Activated T-helper 1 cell treated with Interleukin-2 at 50 U/mL for 16 hours (primary cell): ENCODE results near the gene TAF1.
"Not testable (repeated sequence)": the region's sequence is repeated elsewhere in the genome, so short reads cannot be mapped to it uniquely, and the experiment has no call there.

Experiments
- DNase-seq: peaks from one replicate; pipeline ENCODE4 v3.0.0-alpha.2; 2020; ENCODE audit warnings: low read depth

The TAF1 gene

GRCh38 chrX:71365875-71366673 is at the start of gene TAF1:
TSS of gene TAF1 (plus strand) at chrX:71366357. CDS start at chrX:71366375, 18 bp downstream.
- DNase-seq: peak; percentile 78

- DNase-seq: not testable (repeated sequence)
Observed at GRCh38 chrX:71316959-71317358, 49.2 kb upstream of the TAF1 start.

- no peak for DNase-seq
Observed at GRCh38 chrX:71320126-71320525, 46.0 kb upstream of the TAF1 start.

- no peak for DNase-seq
Observed at GRCh38 chrX:71321731-71322130, 44.4 kb upstream of the TAF1 start.

- not testable (repeated sequence) for DNase-seq
Observed at GRCh38 chrX:71324452-71324851, 41.7 kb upstream of the TAF1 start.

- no peak for DNase-seq
Observed at GRCh38 chrX:71326394-71326793, 39.8 kb upstream of the TAF1 start.

GRCh38 chrX:71349151-71349665 is 16.9 kb upstream of the TAF1 start:
- DNase-seq: not testable (repeated sequence)

GRCh38 chrX:71349867-71350266 is 16.3 kb upstream of the TAF1 start:
- DNase-seq: not testable (repeated sequence)

- DNase-seq: not testable (repeated sequence)
Observed at GRCh38 chrX:71352439-71352838, 13.7 kb upstream of the TAF1 start.

GRCh38 chrX:71364221-71364620 is 1.9 kb upstream of the TAF1 start:
- no peak for DNase-seq

GRCh38 chrX:71365356-71365874 is 742 bp upstream of the TAF1 start:
- no peak for DNase-seq

GRCh38 chrX:71366674-71367256 is 608 bp downstream of the TAF1 start:
- DNase-seq: peak; percentile 2

GRCh38 chrX:71367396-71367795 is 1.2 kb downstream of the TAF1 start:
- DNase-seq: no peak

- DNase-seq: no peak
Observed at GRCh38 chrX:71372388-71372787, 6.2 kb downstream of the TAF1 start.

- DNase-seq: no peak
Observed at GRCh38 chrX:71378732-71379131, 12.6 kb downstream of the TAF1 start.

GRCh38 chrX:71391725-71392124 is 25.6 kb downstream of the TAF1 start:
- not testable (repeated sequence) for DNase-seq

- no peak for DNase-seq
Observed at GRCh38 chrX:71393919-71394318, 27.8 kb downstream of the TAF1 start.

- DNase-seq: no peak
Observed at GRCh38 chrX:71396576-71396975, 30.4 kb downstream of the TAF1 start.

GRCh38 chrX:71400710-71401109 is 34.6 kb downstream of the TAF1 start:
- no peak for DNase-seq

- DNase-seq: not testable (repeated sequence)
Observed at GRCh38 chrX:71416260-71416659, 50.1 kb downstream of the TAF1 start.

GRCh38 chrX:71420686-71421085 is 54.5 kb downstream of the TAF1 start:
- DNase-seq: no peak

GRCh38 chrX:71432733-71433132 is 66.6 kb downstream of the TAF1 start:
- DNase-seq: no peak

GRCh38 chrX:71438750-71439149 is 72.6 kb downstream of the TAF1 start:
- no peak for DNase-seq
